Activated CD4-positive, alpha-beta T cell treated with anti-CD3 and anti-CD28 coated beads, Interleukin-2, amount 50 U/mL, for 16 hours (primary cell): ENCODE data around the gene PGM2L1.
"Not testable (repeated sequence)": the region's sequence is repeated elsewhere in the genome, so short reads cannot be mapped to it uniquely, and the experiment has no call there.

Experiments
- DNase-seq: peaks from one replicate; pipeline ENCODE4 v3.0.0-alpha.2; 2020

PGM2L1 gene

DNA sequence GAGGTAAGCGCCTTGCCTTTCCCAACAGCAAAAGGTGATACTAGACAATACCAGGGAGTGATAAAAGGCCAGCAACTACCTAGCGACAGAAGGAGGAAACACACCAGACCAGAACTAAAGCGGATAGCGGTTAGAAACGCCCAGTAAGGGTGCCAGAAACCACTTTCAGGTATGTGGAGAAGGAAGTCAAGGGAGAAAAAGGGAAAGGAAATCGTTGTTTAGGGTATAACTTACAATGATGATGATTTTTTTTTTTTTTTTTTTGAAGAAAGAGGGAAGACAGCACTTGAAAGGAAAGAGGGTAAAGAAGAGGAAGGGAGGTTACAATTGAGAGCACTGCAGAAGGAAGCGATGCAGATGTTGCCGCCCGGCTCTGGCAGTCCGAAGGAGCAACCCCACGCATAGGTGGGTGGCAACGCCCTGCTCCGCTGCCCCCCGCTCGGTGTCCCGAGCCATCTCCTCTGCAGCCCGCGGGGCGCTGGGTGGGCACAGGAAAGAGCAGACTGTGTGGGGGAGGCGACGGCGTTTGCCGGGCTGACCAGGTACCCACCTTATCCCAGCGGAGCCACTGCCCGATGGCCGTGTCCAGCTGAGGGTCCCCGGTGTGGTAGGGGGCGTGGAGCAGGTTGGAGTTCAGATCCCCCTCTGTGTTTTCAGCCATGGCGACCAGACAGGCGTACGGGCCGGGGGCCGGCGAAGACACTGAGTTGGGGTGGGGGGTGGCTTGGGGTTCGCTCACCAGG, 561 bp downstream of the PGM2L1 start:
- DNase-seq, result peak; percentile 49

DNA sequence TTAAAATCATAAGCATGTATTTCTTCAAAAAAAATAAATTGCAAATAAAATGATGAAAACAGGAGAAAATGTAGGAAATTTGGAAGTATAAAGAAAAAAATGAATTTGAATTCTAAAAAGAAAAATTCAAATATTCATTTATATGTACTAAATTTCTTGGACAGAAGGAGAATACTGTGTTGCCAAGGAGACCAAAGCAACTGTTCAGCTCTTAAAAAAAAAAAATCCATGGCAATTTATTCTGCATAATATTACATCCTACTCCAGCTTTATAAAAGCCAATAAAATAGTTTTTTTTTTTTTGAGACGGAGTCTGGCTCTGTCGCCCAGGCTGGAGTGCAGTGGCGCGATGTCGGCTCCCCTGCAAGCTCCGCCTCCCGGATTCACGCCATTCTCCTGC, 6.0 kb downstream of the PGM2L1 start:
- no peak for DNase-seq

DNA sequence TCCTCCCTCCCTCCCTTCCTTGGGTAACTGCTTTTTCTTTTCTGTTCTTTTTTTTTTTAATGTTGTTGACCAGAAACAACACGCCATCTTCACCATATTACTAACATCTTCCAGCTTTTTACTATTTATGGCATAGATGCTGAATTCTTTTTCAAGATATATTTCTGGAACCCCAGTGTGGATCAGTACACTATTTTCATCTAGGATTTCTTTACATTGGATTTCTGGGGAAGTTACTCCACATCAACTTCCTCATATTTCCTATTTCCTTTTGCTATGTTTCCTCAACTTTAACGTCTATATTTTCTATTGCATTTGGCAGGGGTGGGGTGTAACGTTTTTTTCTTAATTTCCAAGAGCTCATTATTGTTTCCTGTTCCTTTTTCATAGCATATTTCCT, 7.0 kb downstream of the PGM2L1 start:
- no peak for DNase-seq

DNA sequence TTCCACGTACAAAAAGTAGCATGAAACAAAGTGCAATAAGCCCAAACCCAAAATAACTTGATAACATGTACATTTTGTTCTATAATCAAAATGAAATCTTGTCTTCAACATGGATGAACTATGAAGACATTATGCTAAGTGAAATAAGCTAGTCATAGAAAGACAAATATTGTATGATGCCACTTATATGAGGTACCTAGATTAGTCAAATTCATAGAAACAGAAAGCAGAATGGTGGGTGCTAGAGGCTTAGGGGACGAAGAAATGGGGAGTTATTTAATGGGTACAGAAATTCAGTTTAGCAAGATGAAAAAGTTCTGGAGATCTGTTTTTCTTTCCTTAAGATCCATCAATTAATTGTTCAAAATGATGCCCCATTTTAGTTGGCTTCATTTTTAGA, 7.5 kb downstream of the PGM2L1 start:
- DNase-seq, result peak; percentile 46

DNA sequence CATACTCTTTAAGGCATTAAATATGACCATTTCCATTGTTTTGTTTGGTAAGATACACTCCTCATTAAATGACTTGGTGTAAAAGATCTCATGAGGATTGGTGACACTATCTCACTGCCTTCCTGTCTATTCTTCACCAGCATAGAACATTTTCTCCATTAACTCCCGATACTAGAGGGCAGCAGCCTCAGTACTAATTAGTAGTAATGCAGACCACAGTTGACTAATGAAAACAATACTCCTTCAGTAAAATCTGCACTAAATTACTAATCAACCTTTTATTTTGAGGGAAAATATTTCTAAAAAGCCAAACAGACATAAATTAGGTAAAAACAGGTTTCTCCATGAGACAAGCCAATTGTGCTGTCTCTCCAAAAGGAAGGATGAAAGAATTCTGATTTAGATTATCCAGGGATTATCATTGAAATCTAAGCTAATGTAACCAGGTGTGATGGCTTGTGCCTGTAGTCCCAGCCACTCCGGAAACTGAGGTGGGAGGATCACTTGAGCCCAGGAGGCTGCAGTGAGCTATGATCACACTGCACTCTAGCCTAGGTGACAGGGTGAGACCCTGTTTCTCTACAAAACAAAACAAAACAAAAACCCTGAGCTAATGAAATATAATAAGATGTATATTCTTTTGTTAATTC, 9.4 kb downstream of the PGM2L1 start:
- peak; percentile 78 for DNase-seq

DNA sequence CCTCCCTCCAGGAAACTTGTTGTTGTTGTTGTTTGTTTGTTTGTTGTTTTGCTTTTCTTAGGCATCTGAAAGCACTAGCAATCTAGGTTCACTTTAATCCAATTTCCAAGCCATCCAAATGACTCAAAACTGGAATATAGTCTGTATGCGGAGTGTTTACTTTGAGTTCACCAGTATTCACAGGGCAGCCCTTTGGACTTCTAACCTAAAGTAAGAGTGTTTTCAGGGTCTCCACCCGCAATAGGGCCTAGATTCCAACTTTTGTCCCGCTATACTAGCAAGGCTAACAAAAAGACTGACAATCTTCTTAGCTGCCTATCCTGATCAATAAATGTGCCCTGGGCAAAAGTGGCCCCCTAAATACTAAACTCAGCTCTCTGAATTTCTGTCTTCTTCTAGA, 13.6 kb downstream of the PGM2L1 start:
- DNase-seq, result no peak

DNA sequence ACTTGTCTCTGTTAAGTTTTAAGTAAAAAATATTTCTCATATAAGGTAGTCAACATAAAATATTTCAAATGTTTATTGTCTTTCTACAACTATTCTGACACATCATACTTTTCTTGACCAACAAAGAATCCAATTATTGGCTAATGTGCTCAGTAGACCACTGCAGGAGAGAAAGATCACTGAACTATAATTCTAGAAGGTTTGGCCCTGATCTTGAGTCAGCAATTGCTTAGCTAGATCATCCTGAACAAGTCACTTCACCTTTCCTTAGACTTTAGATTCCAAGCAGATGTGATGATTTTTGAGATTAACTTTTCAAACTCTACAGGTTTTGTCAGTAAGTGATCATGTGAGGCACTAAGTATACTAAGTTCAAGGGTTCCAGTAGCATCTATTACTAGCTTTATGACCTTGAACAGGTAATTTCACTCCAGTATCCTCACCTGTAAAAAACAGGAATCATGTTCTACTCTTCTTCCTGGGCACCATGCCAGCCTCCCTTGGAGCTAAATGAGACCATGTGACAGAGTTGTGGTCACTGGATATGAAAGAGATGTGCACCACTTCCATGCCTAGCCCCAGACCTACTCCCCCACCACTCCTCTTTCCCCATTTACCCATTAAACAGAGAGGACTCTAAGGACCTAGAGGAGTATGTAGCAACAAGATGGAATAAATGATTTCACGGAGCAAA, 17.3 kb downstream of the PGM2L1 start:
- no peak for DNase-seq

DNA sequence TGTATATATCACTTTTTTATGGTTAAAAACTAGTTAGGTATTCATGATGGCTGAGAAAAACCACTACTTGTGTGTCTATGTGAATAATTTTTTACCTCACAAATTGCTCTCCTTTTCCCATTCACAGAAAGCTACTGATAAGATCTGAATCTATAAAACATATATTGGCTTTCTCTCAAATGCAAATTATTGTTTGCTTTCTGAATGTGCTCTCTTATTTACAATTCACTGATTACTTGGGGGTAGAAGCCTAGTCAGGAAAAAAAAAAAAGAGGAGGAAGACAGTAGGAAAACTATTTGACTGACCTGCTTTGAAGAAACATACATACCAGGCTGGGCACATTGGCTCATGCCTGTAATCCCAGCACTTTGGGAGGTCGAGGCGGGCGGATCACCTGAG, 20.5 kb downstream of the PGM2L1 start:
- no peak for DNase-seq

DNA sequence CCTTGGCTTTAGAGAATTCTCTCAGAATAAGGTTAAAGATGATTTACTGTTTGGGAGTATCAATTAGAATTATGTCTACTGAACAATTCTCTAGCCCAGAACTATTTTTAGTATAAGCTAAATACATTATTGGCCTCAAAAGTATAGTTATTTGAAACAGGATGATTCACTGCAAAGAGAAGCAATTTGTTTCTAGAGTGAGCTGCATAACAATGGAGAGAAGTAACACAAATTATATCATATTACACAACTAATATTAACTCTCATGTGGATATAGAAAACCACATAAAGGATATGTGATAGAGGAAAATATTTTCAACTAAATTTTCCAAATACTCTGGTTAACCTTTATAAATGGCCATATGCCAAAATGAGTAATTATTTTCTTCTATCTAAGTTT, 24.9 kb downstream of the PGM2L1 start:
- DNase-seq, result no peak

DNA sequence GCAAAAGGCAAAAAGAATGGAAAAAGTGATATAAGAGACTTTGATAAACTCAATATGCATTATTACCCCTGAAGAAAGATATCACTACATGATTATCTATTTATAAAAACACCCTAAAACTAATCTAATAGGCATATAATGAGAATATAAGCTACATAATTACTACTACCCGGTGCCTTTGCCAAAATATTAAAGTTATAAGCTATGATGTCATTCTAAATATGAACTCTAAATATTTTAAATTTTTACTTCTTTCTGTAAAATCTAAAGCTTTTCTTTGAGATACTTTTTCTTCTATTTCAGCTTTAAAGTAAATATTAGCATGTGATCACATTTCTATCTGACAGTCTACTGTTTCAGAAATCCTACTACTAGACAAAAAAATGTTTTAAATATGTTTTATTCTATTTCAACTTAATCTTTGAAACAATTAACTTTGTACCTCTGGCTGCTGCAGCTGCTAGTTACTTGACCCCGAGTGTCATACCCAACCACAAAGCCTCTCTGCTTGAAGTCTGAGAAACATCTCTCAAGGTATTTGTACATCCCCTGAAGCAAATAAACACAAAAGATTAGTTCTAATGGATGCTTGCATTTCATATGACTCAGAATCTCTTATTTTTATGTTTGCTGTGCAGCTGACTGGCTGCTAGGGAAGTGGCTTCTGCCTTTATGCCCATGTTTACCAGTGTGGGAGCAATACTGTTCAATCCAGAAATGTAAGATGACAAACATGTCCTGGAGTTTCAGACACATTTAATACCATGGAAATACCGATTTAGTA, 26.8 kb downstream of the PGM2L1 start:
- DNase-seq, result no peak

DNA sequence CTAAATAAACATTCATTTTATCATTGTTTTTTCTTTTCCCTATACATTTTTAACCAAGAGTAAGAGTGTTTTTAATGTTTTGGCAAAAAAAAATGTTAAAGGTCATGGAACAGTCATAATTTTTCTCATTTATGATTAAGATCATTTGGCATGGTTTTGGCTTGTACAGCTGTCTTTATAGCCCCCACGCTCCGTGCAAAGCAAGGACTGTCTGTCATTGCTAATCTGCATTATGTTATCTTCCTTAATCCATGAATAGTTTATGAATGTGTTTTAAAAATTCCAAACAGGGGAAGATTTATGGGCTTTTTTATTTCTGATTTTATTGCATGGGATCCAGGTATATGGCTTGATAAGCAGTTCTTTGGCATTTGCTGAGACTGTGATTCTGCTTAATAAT, 28.1 kb downstream of the PGM2L1 start:
- no peak for DNase-seq

DNA sequence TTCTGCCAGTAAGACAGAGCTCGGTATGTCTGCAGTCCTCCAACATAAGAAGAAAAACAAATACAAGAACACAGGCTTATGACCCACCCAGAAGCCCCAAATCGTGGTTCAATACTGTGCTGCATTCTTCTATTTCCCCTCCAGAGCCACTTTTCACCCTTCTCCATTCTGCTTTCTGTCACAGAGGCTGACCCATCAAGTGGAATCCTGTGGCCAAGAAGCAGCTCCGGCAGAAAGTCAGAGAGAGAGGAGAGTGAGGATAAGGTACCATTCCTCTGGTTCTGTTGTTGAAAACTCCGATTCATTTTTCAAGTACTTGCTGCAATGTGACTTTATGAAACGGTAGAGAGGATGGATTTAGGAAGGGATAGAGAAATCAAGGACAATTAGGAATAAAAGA, 30.4 kb downstream of the PGM2L1 start:
- no peak for DNase-seq

DNA sequence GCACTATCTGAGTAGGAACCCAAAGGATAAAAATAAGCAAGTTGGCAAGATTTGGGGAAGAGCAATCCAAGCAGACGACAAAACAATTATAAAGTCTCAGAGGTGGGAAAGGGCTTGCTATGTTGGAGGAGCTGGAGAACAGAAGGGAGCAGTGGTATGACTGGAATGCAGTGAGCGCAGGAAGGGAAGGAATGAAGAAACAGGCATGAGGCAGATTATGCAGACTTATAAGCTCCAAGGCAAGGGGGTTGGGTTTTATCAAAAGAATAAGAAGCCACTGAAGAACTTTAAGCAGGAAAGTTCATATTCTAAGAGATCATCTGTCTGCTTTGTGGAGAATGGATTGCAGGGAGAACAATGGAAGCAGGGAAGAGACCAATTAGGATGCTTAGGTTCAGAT, 31.7 kb downstream of the PGM2L1 start:
- no peak for DNase-seq

DNA sequence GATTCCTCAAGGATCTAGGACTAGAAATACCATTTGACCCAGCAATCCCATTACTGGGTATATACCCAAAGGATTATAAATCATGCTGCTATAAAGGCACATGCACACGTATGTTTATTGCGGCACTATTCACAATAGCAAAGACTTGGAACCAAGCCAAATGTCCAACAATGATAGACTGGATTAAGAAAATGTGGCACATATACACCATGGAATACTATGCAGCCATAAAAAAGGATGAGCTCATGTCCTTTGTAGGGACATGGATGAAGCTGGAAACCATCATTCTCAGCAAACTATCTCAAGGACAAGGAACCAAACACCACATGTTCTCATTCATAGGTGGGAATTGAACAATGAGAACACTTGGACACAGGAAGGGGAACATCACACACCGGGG, 32.4 kb downstream of the PGM2L1 start:
- DNase-seq, result not testable (repeated sequence)

DNA sequence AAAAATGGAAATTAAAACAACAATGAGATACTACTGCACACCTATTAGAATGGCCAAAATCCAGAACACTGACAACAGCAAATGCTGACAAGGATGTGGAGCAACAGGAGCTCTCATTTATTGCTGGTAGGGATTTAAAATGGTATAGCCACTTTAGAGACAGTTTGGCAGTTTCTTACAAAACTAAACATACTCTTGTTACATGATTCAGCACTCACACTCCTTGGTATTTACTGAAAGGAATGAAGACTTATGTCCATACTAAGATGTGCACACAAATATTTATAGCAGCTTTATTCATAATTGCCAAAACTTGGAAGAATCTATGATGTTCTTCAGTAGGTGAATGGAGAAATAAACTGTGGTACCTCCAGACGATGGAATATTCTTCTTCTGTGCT, 40.8 kb downstream of the PGM2L1 start:
- no peak for DNase-seq

DNA sequence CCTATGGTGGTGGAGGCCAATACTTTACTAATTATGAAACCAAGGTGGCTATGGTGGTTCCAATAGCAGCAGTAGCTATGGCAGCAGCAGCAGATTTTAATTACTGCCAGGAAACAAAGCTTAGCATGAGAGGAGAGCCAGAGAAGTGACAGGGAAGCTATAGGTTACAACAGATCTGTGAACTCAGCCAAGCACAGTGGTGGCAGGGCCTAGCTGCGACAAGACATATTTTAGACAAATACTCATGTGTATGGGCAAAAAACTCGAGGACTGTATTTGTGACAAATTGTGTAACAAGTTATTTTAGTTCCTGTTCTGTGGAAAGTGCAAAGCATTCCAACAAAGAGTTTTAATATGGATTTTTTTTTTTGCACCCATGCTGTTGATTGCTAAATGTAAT, 42.6 kb downstream of the PGM2L1 start:
- no peak for DNase-seq

DNA sequence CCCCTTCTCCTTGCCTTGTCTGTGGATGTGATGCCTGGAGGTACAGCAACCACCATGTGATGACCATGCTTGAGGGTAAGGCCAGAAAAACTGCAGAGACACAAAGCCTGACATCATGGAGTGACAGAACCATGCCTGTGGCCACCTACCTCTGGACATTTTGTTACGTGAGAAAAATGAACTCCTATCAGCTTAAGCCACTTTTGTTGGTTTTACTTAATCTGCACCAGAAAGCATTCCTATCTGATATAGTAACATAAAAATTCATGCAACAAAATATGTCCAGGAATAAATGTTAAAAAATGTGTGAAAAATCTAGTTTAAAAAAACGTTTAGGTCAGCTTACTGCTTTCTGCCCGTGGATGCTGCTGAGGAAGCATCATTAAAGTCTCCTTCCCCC, 44.2 kb downstream of the PGM2L1 start:
- no peak for DNase-seq

DNA sequence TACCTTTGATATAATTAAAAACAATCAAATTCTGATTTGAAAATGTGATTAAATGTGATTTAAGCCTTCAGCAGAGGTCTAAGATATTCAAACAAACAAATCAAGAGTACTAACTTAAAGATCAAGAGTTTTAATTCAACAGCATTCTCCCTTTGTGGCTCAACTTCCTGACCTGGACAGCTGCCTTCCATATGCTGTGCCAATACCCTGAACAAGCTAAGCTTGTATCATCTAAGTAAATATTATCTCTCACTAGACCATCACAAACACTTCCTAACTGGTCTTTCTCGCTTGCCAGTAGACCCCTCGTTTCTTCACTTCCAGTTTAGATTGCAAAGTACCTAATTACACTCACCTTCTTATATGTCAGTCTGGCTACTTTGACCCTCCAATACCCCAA, 50.9 kb downstream of the PGM2L1 start:
- no peak for DNase-seq

DNA sequence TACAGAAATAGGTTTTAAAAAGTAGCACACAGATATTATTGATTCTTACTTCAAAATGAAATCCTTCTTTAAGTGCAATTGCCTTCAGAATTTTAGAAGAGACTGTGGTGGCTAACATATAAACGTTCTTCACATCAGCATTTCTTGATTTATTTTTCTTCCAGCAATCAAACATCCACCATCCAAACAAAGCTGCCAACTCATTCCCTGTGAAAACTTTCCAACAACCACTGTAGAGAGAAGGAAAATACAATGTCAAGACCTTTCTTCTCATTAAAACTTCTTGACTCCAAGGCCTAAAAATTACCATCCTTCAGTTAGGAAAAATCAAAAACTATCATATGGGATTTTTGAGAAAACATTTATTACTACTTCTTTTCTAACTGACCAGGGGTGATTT, 52.8 kb downstream of the PGM2L1 start:
- DNase-seq, result no peak

DNA sequence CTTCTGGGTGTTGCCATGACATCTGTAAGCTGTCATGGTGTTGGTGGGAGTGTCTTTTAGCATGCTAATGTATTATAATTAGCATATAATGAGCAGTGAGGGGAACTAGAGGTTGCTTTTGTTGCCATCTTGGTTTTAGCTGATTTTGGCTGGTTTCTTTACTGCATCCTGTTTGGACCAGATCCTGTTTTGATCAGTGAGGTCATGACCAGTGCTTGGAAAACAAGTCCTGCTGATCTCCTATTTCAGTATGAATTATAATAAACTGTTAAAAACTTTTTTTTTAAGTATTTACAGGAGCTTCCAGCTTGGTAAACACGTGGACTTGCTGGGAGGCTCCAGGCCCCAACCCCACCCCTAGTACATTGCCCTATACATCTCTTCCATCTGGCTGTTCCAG, 56.3 kb downstream of the PGM2L1 start:
- no peak for DNase-seq

DNA sequence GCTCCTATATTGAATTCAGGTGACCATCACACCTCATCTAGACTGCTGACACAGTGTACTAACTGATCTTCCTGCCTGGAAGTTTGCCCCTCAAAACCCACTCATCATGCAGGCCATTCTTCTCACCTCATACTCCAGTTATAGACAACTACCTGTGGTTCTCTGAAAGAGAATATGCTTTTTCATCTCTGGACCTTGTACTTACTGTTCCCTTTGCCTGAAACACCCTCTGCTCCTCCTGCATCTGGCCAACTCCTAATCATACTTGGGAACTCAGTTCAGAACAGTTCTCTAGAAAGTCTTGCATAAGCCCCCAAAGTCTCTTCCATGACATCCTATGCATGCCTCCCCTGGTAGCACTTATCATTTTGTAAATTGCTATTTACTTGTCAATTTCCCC, 58.6 kb downstream of the PGM2L1 start:
- no peak for DNase-seq

DNA sequence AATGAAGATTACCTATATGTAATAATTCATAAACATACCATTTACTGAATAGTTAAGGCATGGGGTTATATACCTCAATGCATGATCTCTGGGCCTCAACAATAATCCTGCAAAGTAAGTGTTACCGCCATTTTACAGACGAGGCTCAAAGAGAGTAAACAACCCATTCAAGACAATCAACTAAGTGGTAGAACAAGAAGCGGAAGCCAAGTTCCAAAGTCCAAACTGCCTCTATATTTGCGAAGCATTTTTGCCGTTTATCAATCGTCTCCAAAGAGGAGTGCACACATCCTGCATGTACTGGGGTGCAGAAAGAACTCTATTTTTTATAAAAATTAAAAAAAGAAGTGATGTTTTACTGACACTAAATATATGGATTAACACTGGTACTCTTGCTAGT, 59.3 kb downstream of the PGM2L1 start:
- DNase-seq, result no peak

DNA sequence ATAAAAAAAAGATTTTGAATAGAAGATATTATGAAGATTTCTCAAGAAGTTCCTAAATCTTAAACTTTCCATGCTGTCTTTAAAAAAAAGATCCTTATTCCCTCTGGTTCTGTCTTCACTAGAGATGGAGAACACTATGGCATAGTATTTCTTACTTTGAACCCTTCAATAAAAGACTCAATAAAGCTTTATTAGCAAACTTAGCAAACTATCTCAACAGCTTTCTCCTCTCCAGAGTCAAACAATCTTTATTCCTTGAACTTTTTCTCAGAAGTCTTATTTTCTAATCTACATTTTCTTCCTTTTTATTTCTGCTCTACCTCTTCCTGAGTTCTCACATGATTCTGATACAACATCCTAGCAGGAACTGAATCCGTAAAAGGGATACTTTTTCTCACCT, 65.0 kb downstream of the PGM2L1 start:
- DNase-seq, result no peak

DNA sequence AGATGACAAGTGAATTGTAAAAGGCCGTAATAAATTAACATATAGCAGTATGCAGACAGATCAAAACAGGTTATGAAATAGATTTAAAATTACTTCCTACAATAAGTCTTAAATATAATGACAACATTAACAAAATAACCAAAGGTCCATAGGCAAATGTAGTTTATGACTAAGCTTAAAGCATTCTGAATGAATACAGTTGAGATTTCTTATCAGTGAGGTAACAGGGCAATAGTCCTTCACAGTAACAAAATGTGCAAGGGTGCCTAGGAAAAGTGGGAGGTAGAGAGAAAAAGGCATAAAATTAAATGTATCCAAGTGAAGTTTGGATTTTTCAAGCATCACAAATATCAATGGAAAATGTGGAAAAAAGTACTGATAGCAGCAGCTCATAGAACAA, 65.9 kb downstream of the PGM2L1 start:
- DNase-seq, result no peak
